HepG2 (cell line): ENCODE measurements around the gene FDXR. TPM values are rescaled to one million over a fixed set of nuclear protein-coding genes. Genes with fewer than 3 reads are reported as not detected.
A peak's percentile ranks its signal among the peaks of the same experiment; 100 is the strongest.

ENCODE experiments used
- ATAC-seq: fragments of 200-7000 bp; cut with Tn5 transposase; 3 replicates; pipeline ENCODE4 v1.9.1; 2020; ENCODE audit warnings: mild to moderate bottlenecking, moderate library complexity
- BruUV-seq: library from RNA; stranded (reverse); fragments of 400-500 nt; replicated peaks from 2 replicates; lab custom pipeline; 2021; lab: Mats Ljungman, UMichigan
- CTCF ChIA-PET: fragments of 300-600 bp; formaldehyde crosslinking; extraction: SDS; loops from one replicate; lab custom pipeline; 2021; ENCODE audit warnings: low total read pairs, inconsistent platforms, low intra/inter-chr PET ratio; lab: Yijun Ruan, JAX
- POLR2A ChIA-PET: fragments of 350-600 bp; sonication (Branson Sonifier 250); formaldehyde crosslinking; loops from one replicate; lab custom pipeline; 2020; ENCODE audit warnings: antibody characterized with exemption, inconsistent platforms; lab: Yijun Ruan, JAX
- DNase-seq: peaks from one replicate; pipeline ENCODE4 v3.0.0-alpha.2; 2015; ENCODE audit warnings: low spot score
- FAIRE-seq: peaks from 3 replicates; lab custom pipeline; 2011; peaks lifted over from hg19 to GRCh38; lab: Jason Lieb, UNC
- H2AFZ ChIP-seq: one replicate; pipeline ENCODE4 v1.6.1; 2011; ENCODE audit warnings: low read length, inconsistent platforms
- H3K27ac ChIP-seq: fragments of 300-600 bp; 3 replicates; pipeline ENCODE4 v1.8.0; 2011; ENCODE audit warnings: mixed run types, mild to moderate bottlenecking, mixed read lengths, low read length, inconsistent platforms; ENCODE audit not compliant: insufficient read depth; ENCODE audit errors: extremely low read length
- H3K27me3 ChIP-seq, 2 experiments: fragments of 200-600 bp in 1 of 2; 2 replicates in 1 of 2; 3 replicates in 1 of 2; pipeline versions ENCODE4 v1.6.0 to v1.8.0; 2011; ENCODE audit warnings: low read length in 2 of 2, mild to moderate bottlenecking in 2 of 2, moderate library complexity in 2 of 2, inconsistent platforms in 1 of 2; ENCODE audit not compliant: insufficient read depth in 2 of 2, control insufficient read depth in 1 of 2
- H3K36me3 ChIP-seq, 2 experiments: fragments of 200-600 bp in 1 of 2; replicated peaks in 1 of 2; 2 replicates in 1 of 2; 3 replicates in 1 of 2; pipeline versions ENCODE4 v1.5.1 to v1.8.0; 2011; ENCODE audit warnings: low read length in 2 of 2, inconsistent platforms in 1 of 2; ENCODE audit not compliant: insufficient read depth in 2 of 2, control insufficient read depth in 1 of 2
- H3K4me1 ChIP-seq: 2 replicates; pipeline ENCODE4 v1.5.1; 2012; ENCODE audit warnings: low read length, inconsistent platforms; ENCODE audit not compliant: insufficient read depth
- H3K4me2 ChIP-seq: 2 replicates; pipeline ENCODE4 v1.6.0; 2011; ENCODE audit warnings: low read depth, low read length, inconsistent platforms
- H3K4me3 ChIP-seq, 3 experiments: fragments of 200-600 bp in 1 of 3; sonication (generic), shearing (Covaris generic) in 1 of 3; replicated peaks in 1 of 3; 2 replicates each; pipeline ENCODE4 v1.5.1; 2011 to 2016; ENCODE audit warnings: low read length in 3 of 3, inconsistent platforms in 2 of 3, low read depth in 2 of 3, mild to moderate bottlenecking in 2 of 3, control low read depth in 1 of 3, mixed read lengths in 1 of 3; ENCODE audit not compliant: insufficient read depth in 1 of 3
- H3K79me2 ChIP-seq: one replicate; pipeline ENCODE4 v1.6.1; 2011; ENCODE audit warnings: low read length, inconsistent platforms; ENCODE audit not compliant: insufficient read depth
- H3K9ac ChIP-seq: 2 replicates; pipeline ENCODE4 v1.6.0; 2011; ENCODE audit warnings: mild to moderate bottlenecking, low read depth, low read length, inconsistent platforms; ENCODE audit not compliant: insufficient read depth
- H3K9me3 ChIP-seq: 2 replicates; pipeline ENCODE4 v1.5.1; 2012; ENCODE audit warnings: mild to moderate bottlenecking, low read length
- H4K20me1 ChIP-seq: 2 replicates; pipeline ENCODE4 v1.6.0; 2011; ENCODE audit warnings: inconsistent platforms, mild to moderate bottlenecking, low read length, moderate library complexity; ENCODE audit not compliant: insufficient read depth
- HNRNPLL ChIP-seq: fragments of 200-400 bp; formaldehyde crosslinking; IDR thresholded peaks from 2 replicates; pipeline ENCODE4 v1.6.1; 2017; ENCODE audit warnings: mild to moderate bottlenecking, low read depth, low read length; ENCODE audit not compliant: poor library complexity, severe bottlenecking
- KDM1A ChIP-seq: IDR thresholded peaks from 2 replicates; pipeline ENCODE4 v1.6.1; 2016; ENCODE audit warnings: missing compliant biosample characterization
- MAZ ChIP-seq, 2 experiments: sonication (generic) in 1 of 2; formaldehyde crosslinking in 1 of 2; IDR thresholded peaks; 2 replicates each; pipeline versions ENCODE4 v1.5.0 to v1.6.1; 2012 to 2020; ENCODE audit warnings: low read depth in 2 of 2, mild to moderate bottlenecking in 2 of 2, borderline replicate concordance in 1 of 2, improper control_type of control experiment in 1 of 2, low read length in 1 of 2, missing genetic modification reagents in 1 of 2, moderate library complexity in 1 of 2
- MIER2 ChIP-seq: IDR thresholded peaks from 2 replicates; pipeline ENCODE4 v1.6.1; 2016; ENCODE audit warnings: missing biosample characterization, missing genetic modification reagents
- SALL1 ChIP-seq: sonication (generic); formaldehyde crosslinking; IDR thresholded peaks from 2 replicates; pipeline ENCODE4 v1.8.0; 2022; ENCODE audit warnings: mild to moderate bottlenecking, missing genetic modification reagents
- TEAD3 ChIP-seq: optimal IDR thresholded peaks from 2 replicates; pipeline ENCODE3; 2016; ENCODE audit warnings: borderline replicate concordance
- TFDP1 ChIP-seq: IDR thresholded peaks from 2 replicates; pipeline ENCODE4 v1.6.1; 2016; ENCODE audit warnings: missing compliant biosample characterization, missing genetic modification reagents, borderline replicate concordance
- ZNF143 ChIP-seq: sonication (generic); formaldehyde crosslinking; IDR thresholded peaks from 2 replicates; pipeline ENCODE4 v1.4.0; 2020; ENCODE audit warnings: missing genetic modification reagents
- ZNF547 ChIP-seq: sonication (generic); formaldehyde crosslinking; IDR thresholded peaks from 2 replicates; pipeline ENCODE4 v1.5.1; 2020; ENCODE audit warnings: mild to moderate bottlenecking, missing genetic modification reagents
- ZNF773 ChIP-seq: sonication (generic); formaldehyde crosslinking; IDR thresholded peaks from 2 replicates; pipeline ENCODE4 v1.4.0; 2020; ENCODE audit warnings: missing genetic modification reagents, borderline replicate concordance
- WGBS: methylation state at CpG from one replicate; pipeline ENCODE4 v1.1.6; 2017; ENCODE audit warnings: low lambda C conversion rate; 5-methylcytosine and 5-hydroxymethylcytosine counted together
- in situ Hi-C: cut with HindIII; loops from 2 replicates; pipeline ENCODE4 v1.10.0; 2017; ENCODE audit warnings: low pct_unique_long_range_greater_than_20kb; ENCODE audit not compliant: extremely low pct_ligation_motif_present
- intact Hi-C: fragments of 100-400 bp; cut with micrococcal nuclease; formaldehyde crosslinking; loops from one replicate; pipeline ENCODE4 v1.10.0; 2022; ENCODE audit not compliant: unreplicated experiment
- polyA plus RNA-seq, 8 experiments: library from polyadenylated mRNA; depleted of rRNA in 3 of 8; stranded (reverse) in 7 of 8; unstranded in 1 of 8; fragments of >200 nt; fragmentation: Illumina TruSeq in 4 of 8; extraction: Trizol in 4 of 8; gene quantifications; 2 replicates each; pipeline versions ENCODE4 v1.2.1 to v1.2.3, GENCODE V29; 2011 to 2016; ENCODE audit warnings: low read depth in 4 of 8, missing spikeins in 1 of 8, mixed read lengths in 1 of 8; ENCODE audit not compliant: insufficient read depth in 1 of 8
- total RNA-seq, 5 experiments: library from RNA; depleted of rRNA; stranded (reverse); fragments of >200 nt; fragmentation: Illumina TruSeq; extraction: Trizol; gene quantifications; 2 replicates each; pipeline ENCODE4 v1.2.3, GENCODE V29; 2016; ENCODE audit warnings: low read depth in 1 of 5
- TF ChIP-seq, protein P1 (sequence below): sonication (generic); formaldehyde crosslinking; IDR thresholded peaks from 2 replicates; pipeline ENCODE4 v1.4.0; 2020; ENCODE audit warnings: mild to moderate bottlenecking, missing genetic modification reagents

FDXR gene
- total and polyA plus RNA-seq, 2 of the 13 experiments (the other 11 are each of a cell fraction or from before 2014, with no cell fraction given) = 23.4 to 116 TPM

GRCh38 chr17:74852237-74853047 lies 20.4 kb downstream of the FDXR start:
- H3K36me3 ChIP-seq = no peaks in the 10 kb centered on the region
- H3K9ac ChIP-seq = no peak overlapping the region
- peaks cover 15 to 91% of the 10 kb centered on the region in 2 experiments for H3K27me3 ChIP-seq
- no TSS peak for BruUV-seq
- ChIA-PET CTCF (no interaction called here), POLR2A (interaction anchor here (0.6 to 2.3 kb wide), 9 partner anchors 9 to 116 kb away, joined by 3 to 22 read pairs (median 3); partner anchors contain the start of genes FDXR, NAT9 and RAB37)
- FAIRE-seq (no peak), DNase-seq (peak; percentile 67), ATAC-seq (peak; percentile 58)
- H4K20me1 ChIP-seq = no peaks in the 10 kb centered on the region; the same call in 1 of the 2 replicates
- 43% methylated on average over 44 of the region's 76 CpGs for WGBS
- peak overlapping the region; percentile 85 for H3K4me2 ChIP-seq
- peaks cover 9% of the 10 kb centered on the region for H3K4me1 ChIP-seq
- in situ Hi-C loops = no loop called here
- no peaks in the 10 kb centered on the region for H3K9me3 ChIP-seq
- H3K27ac ChIP-seq = no peak overlapping the region
- no peak overlapping the region for H2AFZ ChIP-seq
- intact Hi-C loops = loop anchor here (1.0 kb wide), 1 partner anchor 35 kb away; no protein-coding TSS in a partner anchor
- peak overlapping the region; percentile 33 to 64 (median 50); a peak in 5 of 6 replicates for H3K4me3 ChIP-seq
- no peaks in the 10 kb centered on the region for H3K79me2 ChIP-seq
- TF ChIP-seq MIER2 (CRISPR knock-in tag) (peak; percentile 89), ZNF143 (CRISPR knock-in tag) (peak; percentile 79), SALL1 (peak; percentile 22; the same call in 1 of the 2 replicates), ZNF773 (CRISPR knock-in tag) (0 out of 2 replicates have a peak, but pooled peaks have one; percentile 43), HNRNPLL (peak; percentile 27), TEAD3 (CRISPR knock-in tag) (peak; percentile 82), MAZ (IDR thresholded peaks at IDR 0.05; ENCODE audit: borderline replicate concordance, low read depth, low read length) (no peak; the same call in 1 of the 2 replicates), MAZ (CRISPR knock-in tag; IDR thresholded peaks at IDR 0.05; ENCODE audit: low read depth) (0 out of 2 replicates have a peak, but pooled peaks have one; percentile 12), TFDP1 (CRISPR knock-in tag) (peak; percentile 31; the same call in 1 of the 2 replicates), KDM1A (peak; percentile 69; the same call in 1 of the 2 replicates), ZNF547 (CRISPR knock-in tag) (peak; percentile 58; the same call in 1 of the 2 replicates)
- TF ChIP-seq, protein P1, sequence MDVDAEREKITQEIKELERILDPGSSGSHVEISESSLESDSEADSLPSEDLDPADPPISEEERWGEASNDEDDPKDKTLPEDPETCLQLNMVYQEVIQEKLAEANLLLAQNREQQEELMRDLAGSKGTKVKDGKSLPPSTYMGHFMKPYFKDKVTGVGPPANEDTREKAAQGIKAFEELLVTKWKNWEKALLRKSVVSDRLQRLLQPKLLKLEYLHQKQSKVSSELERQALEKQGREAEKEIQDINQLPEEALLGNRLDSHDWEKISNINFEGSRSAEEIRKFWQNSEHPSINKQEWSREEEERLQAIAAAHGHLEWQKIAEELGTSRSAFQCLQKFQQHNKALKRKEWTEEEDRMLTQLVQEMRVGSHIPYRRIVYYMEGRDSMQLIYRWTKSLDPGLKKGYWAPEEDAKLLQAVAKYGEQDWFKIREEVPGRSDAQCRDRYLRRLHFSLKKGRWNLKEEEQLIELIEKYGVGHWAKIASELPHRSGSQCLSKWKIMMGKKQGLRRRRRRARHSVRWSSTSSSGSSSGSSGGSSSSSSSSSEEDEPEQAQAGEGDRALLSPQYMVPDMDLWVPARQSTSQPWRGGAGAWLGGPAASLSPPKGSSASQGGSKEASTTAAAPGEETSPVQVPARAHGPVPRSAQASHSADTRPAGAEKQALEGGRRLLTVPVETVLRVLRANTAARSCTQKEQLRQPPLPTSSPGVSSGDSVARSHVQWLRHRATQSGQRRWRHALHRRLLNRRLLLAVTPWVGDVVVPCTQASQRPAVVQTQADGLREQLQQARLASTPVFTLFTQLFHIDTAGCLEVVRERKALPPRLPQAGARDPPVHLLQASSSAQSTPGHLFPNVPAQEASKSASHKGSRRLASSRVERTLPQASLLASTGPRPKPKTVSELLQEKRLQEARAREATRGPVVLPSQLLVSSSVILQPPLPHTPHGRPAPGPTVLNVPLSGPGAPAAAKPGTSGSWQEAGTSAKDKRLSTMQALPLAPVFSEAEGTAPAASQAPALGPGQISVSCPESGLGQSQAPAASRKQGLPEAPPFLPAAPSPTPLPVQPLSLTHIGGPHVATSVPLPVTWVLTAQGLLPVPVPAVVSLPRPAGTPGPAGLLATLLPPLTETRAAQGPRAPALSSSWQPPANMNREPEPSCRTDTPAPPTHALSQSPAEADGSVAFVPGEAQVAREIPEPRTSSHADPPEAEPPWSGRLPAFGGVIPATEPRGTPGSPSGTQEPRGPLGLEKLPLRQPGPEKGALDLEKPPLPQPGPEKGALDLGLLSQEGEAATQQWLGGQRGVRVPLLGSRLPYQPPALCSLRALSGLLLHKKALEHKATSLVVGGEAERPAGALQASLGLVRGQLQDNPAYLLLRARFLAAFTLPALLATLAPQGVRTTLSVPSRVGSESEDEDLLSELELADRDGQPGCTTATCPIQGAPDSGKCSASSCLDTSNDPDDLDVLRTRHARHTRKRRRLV (CRISPR knock-in tag) = peak; percentile 40; the same call in 1 of the 2 replicates
